ENCODE data around the gene NR3C2. TPM values are rescaled to one million over a fixed set of nuclear protein-coding genes. Genes with fewer than 3 reads are reported as not detected.
"Not testable (repeated sequence)": the region's sequence is repeated elsewhere in the genome, so short reads cannot be mapped to it uniquely, and the experiment has no call there.

The NR3C2 gene
- total RNA-seq, 2 experiments from 2014 or later: 4.2 to 4.3 TPM

- H3K27me3 Mint-ChIP-seq: no peaks in the 10 kb centered on the region
- H3K4me1 Mint-ChIP-seq (ENCODE audit: low read depth): peaks cover 18% of the 10 kb centered on the region
- no peak overlapping the region for H3K4me3 Mint-ChIP-seq
- intact Hi-C loops (cut with micrococcal nuclease): no loop called here
- H3K27ac Mint-ChIP-seq: no peak overlapping the region
- no peaks in the 10 kb centered on the region for H3K9me3 Mint-ChIP-seq
- ChIA-PET POLR2A (no interaction called here), CTCF (no interaction called here)
- no peaks in the 10 kb centered on the region for H3K36me3 Mint-ChIP-seq
- DNase-seq: no peak
Measured at GRCh38 chr4:148329751-148330150, 112.5 kb downstream of the NR3C2 start.

- CTCF ChIA-PET: no interaction called here
- intact Hi-C loops (cut with micrococcal nuclease): no loop called here
- no peak overlapping the region for H3K4me3 Mint-ChIP-seq
- H3K27me3 Mint-ChIP-seq: no peaks in the 10 kb centered on the region
- peaks cover 3% of the 10 kb centered on the region for H3K9me3 Mint-ChIP-seq
- H3K4me1 Mint-ChIP-seq (ENCODE audit: low read depth): peaks cover 25% of the 10 kb centered on the region
- H3K27ac Mint-ChIP-seq: no peak overlapping the region
- peaks cover 4% of the 10 kb centered on the region for H3K36me3 Mint-ChIP-seq
- no peak for DNase-seq
- POLR2A ChIA-PET: no interaction called here
Measured at GRCh38 chr4:148327683-148328082, 114.5 kb downstream of the NR3C2 start.

- H3K27me3 Mint-ChIP-seq; H3K9me3 Mint-ChIP-seq; H3K36me3 Mint-ChIP-seq; H3K4me3 Mint-ChIP-seq; H3K27ac Mint-ChIP-seq; DNase-seq; CTCF ChIA-PET; intact Hi-C loops (cut with micrococcal nuclease); POLR2A ChIA-PET: not testable (repeated sequence)
- H3K4me1 Mint-ChIP-seq (ENCODE audit: low read depth): peaks cover 25% of the 10 kb centered on the region
Measured at GRCh38 chr4:148323316-148323715, 118.9 kb downstream of the NR3C2 start.

- Mint-ChIP-seq H3K9me3 (peaks cover 4% of the 10 kb centered on the region), H3K27me3 (no peaks in the 10 kb centered on the region), H3K4me3 (no peak overlapping the region), H3K36me3 (no peaks in the 10 kb centered on the region), H3K27ac (no peak overlapping the region), H3K4me1 (ENCODE audit: low read depth) (peaks cover 11% of the 10 kb centered on the region)
- ChIA-PET POLR2A (no interaction called here), CTCF (no interaction called here)
- intact Hi-C loops (cut with micrococcal nuclease): no loop called here
- DNase-seq: peak; percentile 13
Measured at GRCh38 chr4:148315049-148315448, 127.2 kb downstream of the NR3C2 start.

- intact Hi-C loops (cut with micrococcal nuclease): no loop called here
- Mint-ChIP-seq H3K9me3 (no peaks in the 10 kb centered on the region), H3K4me1 (ENCODE audit: low read depth) (peaks cover 15% of the 10 kb centered on the region), H3K4me3 (no peak overlapping the region), H3K36me3 (no peaks in the 10 kb centered on the region), H3K27me3 (no peaks in the 10 kb centered on the region), H3K27ac (no peak overlapping the region)
- DNase-seq: no peak
- ChIA-PET POLR2A (no interaction called here), CTCF (no interaction called here)
Measured at GRCh38 chr4:148312956-148313490, 129.2 kb downstream of the NR3C2 start.

GRCh38 chr4:148311526-148311925 lies 130.7 kb downstream of the NR3C2 start:
- intact Hi-C loops (cut with micrococcal nuclease): no loop called here
- Mint-ChIP-seq H3K27ac (no peak overlapping the region), H3K36me3 (no peaks in the 10 kb centered on the region), H3K27me3 (no peaks in the 10 kb centered on the region), H3K4me1 (ENCODE audit: low read depth) (peaks cover 13% of the 10 kb centered on the region), H3K4me3 (no peak overlapping the region), H3K9me3 (no peaks in the 10 kb centered on the region)
- ChIA-PET POLR2A (no interaction called here), CTCF (no interaction called here)
- DNase-seq: no peak

GRCh38 chr4:148310756-148311155 lies 131.5 kb downstream of the NR3C2 start:
- Mint-ChIP-seq H3K4me1 (ENCODE audit: low read depth) (peaks cover 13% of the 10 kb centered on the region), H3K9me3 (no peaks in the 10 kb centered on the region), H3K27ac (no peak overlapping the region), H3K36me3 (no peaks in the 10 kb centered on the region), H3K4me3 (no peak overlapping the region), H3K27me3 (no peaks in the 10 kb centered on the region)
- intact Hi-C loops (cut with micrococcal nuclease): no loop called here
- DNase-seq: no peak
- POLR2A ChIA-PET: no interaction called here
- CTCF ChIA-PET: no interaction called here

GRCh38 chr4:148305751-148306150 lies 136.5 kb downstream of the NR3C2 start:
- no peak overlapping the region for H3K27ac Mint-ChIP-seq
- H3K4me1 Mint-ChIP-seq (ENCODE audit: low read depth): peaks cover 4% of the 10 kb centered on the region
- no peak overlapping the region for H3K4me3 Mint-ChIP-seq
- POLR2A ChIA-PET: no interaction called here
- peaks cover 17% of the 10 kb centered on the region for H3K9me3 Mint-ChIP-seq
- H3K36me3 Mint-ChIP-seq: peaks cover 10% of the 10 kb centered on the region
- DNase-seq: no peak
- intact Hi-C loops (cut with micrococcal nuclease): no loop called here
- no peaks in the 10 kb centered on the region for H3K27me3 Mint-ChIP-seq
- CTCF ChIA-PET: no interaction called here

- CTCF ChIA-PET: interaction anchor here (0.7 to 1.8 kb wide), 2 partner anchors 10 to 261 kb away, joined by 3 to 4 read pairs; no protein-coding TSS in a partner anchor
- no peak for DNase-seq
- intact Hi-C loops (cut with micrococcal nuclease): no loop called here
- Mint-ChIP-seq H3K4me1 (ENCODE audit: low read depth) (peaks cover 6% of the 10 kb centered on the region), H3K36me3 (peaks cover 14% of the 10 kb centered on the region), H3K4me3 (no peak overlapping the region), H3K27ac (no peak overlapping the region), H3K9me3 (peaks cover 22% of the 10 kb centered on the region), H3K27me3 (no peaks in the 10 kb centered on the region)
- POLR2A ChIA-PET: no interaction called here
Measured at GRCh38 chr4:148302416-148302815, 139.8 kb downstream of the NR3C2 start.

- DNase-seq: no peak
- intact Hi-C loops (cut with micrococcal nuclease): no loop called here
- peaks cover 22% of the 10 kb centered on the region for H3K9me3 Mint-ChIP-seq
- CTCF ChIA-PET: no interaction called here
- peaks cover 14% of the 10 kb centered on the region for H3K36me3 Mint-ChIP-seq
- H3K4me1 Mint-ChIP-seq (ENCODE audit: low read depth): peaks cover 12% of the 10 kb centered on the region
- no peak overlapping the region for H3K4me3 Mint-ChIP-seq
- no peaks in the 10 kb centered on the region for H3K27me3 Mint-ChIP-seq
- no peak overlapping the region for H3K27ac Mint-ChIP-seq
- POLR2A ChIA-PET: no interaction called here
Measured at GRCh38 chr4:148300877-148301276, 141.3 kb downstream of the NR3C2 start.

- DNase-seq: no peak
- H3K4me3 Mint-ChIP-seq: no peak overlapping the region
- H3K27me3 Mint-ChIP-seq: no peaks in the 10 kb centered on the region
- intact Hi-C loops (cut with micrococcal nuclease): no loop called here
- ChIA-PET CTCF (no interaction called here), POLR2A (no interaction called here)
- peaks cover 14% of the 10 kb centered on the region for H3K36me3 Mint-ChIP-seq
- H3K4me1 Mint-ChIP-seq (ENCODE audit: low read depth): peaks cover 18% of the 10 kb centered on the region
- H3K9me3 Mint-ChIP-seq: peaks cover 22% of the 10 kb centered on the region
- no peak overlapping the region for H3K27ac Mint-ChIP-seq
Measured at GRCh38 chr4:148299337-148299736, 142.9 kb downstream of the NR3C2 start.

- Mint-ChIP-seq H3K36me3 (peaks cover 9% of the 10 kb centered on the region), H3K27me3 (no peaks in the 10 kb centered on the region), H3K9me3 (peaks cover 12% of the 10 kb centered on the region), H3K4me1 (ENCODE audit: low read depth) (peaks cover 28% of the 10 kb centered on the region), H3K27ac (no peak overlapping the region), H3K4me3 (no peak overlapping the region)
- POLR2A ChIA-PET: no interaction called here
- DNase-seq: no peak
- intact Hi-C loops (cut with micrococcal nuclease): no loop called here
- CTCF ChIA-PET: no interaction called here
Measured at GRCh38 chr4:148296498-148296897, 145.7 kb downstream of the NR3C2 start.

- H3K4me1 Mint-ChIP-seq (ENCODE audit: low read depth): peaks cover 31% of the 10 kb centered on the region
- H3K4me3 Mint-ChIP-seq: no peak overlapping the region
- peaks cover 3% of the 10 kb centered on the region for H3K9me3 Mint-ChIP-seq
- no peak overlapping the region for H3K27ac Mint-ChIP-seq
- DNase-seq: no peak
- ChIA-PET POLR2A (no interaction called here), CTCF (no interaction called here)
- H3K27me3 Mint-ChIP-seq: no peaks in the 10 kb centered on the region
- peaks cover 3% of the 10 kb centered on the region for H3K36me3 Mint-ChIP-seq
- intact Hi-C loops (cut with micrococcal nuclease): no loop called here
Measured at GRCh38 chr4:148295642-148296041, 146.6 kb downstream of the NR3C2 start.

Measured in activated CD4-positive, alpha-beta memory T cell treated with anti-CD3 and anti-CD28 coated beads for 36 hours (primary cell).